OCI-LY1 (cell line): ENCODE data around the gene AQP5.
A peak's percentile ranks its signal among the peaks of the same experiment; 100 is the strongest.

Source experiments
- H2AFZ ChIP-seq: fragments of 200-600 bp; sonication (generic), shearing (Covaris generic); 2 replicates; pipeline ENCODE4 v1.6.0; 2014; ENCODE audit warnings: antibody characterized with exemption, mild to moderate bottlenecking, low read length
- H3F3A ChIP-seq: fragments of 200-600 bp; sonication (generic), shearing (Covaris generic); 2 replicates; pipeline ENCODE4 v1.6.0; 2014; ENCODE audit warnings: mild to moderate bottlenecking, antibody characterized with exemption, low read length, moderate library complexity; ENCODE audit not compliant: insufficient read depth
- H3K27ac ChIP-seq: fragments of 200-600 bp; sonication (generic); 2 replicates; pipeline ENCODE4 v1.5.1; 2014; ENCODE audit warnings: low read length, mixed run types, mild to moderate bottlenecking, low read depth; ENCODE audit not compliant: poor library complexity, severe bottlenecking
- H3K27me3 ChIP-seq: fragments of 200-600 bp; sonication (generic); 2 replicates; pipeline ENCODE4 v1.6.0; 2014; ENCODE audit warnings: antibody characterized with exemption, mild to moderate bottlenecking, low read length, moderate library complexity; ENCODE audit not compliant: insufficient read depth
- H3K36me3 ChIP-seq: fragments of 200-600 bp; sonication (generic); 2 replicates; pipeline ENCODE4 v1.6.1; 2014; ENCODE audit warnings: mild to moderate bottlenecking, antibody characterized with exemption, low read length, moderate library complexity, mixed read lengths; ENCODE audit not compliant: insufficient read depth
- H3K4me1 ChIP-seq: fragments of 200-600 bp; sonication (generic); 2 replicates; pipeline ENCODE4 v1.5.1; 2014; ENCODE audit warnings: mild to moderate bottlenecking, low read length, moderate library complexity; ENCODE audit not compliant: insufficient read depth, severe bottlenecking
- H3K4me2 ChIP-seq: fragments of 200-600 bp; sonication (generic), shearing (Covaris generic); 2 replicates; pipeline ENCODE4 v1.6.1; 2014; ENCODE audit warnings: low read length
- H3K4me3 ChIP-seq: fragments of 200-600 bp; sonication (generic); 2 replicates; pipeline ENCODE4 v1.5.1; 2014; ENCODE audit warnings: low read length, low read depth, mild to moderate bottlenecking, mixed read lengths; ENCODE audit not compliant: poor library complexity, severe bottlenecking
- H3K79me2 ChIP-seq: fragments of 200-600 bp; shearing (Covaris generic); 2 replicates; pipeline ENCODE4 v1.6.1; 2016; ENCODE audit warnings: mixed run types, low read length, mixed read lengths; ENCODE audit not compliant: insufficient read depth
- H3K9ac ChIP-seq: fragments of 200-600 bp; sonication (generic), shearing (Covaris generic); 2 replicates; pipeline ENCODE4 v1.6.1; 2014; ENCODE audit warnings: mild to moderate bottlenecking, low read length, mixed read lengths
- H3K9me2 ChIP-seq: fragments of 200-600 bp; sonication (generic), shearing (Covaris generic); 2 replicates; pipeline ENCODE4 v1.6.1; 2014; ENCODE audit warnings: low read depth, mild to moderate bottlenecking, low read length, mixed read lengths
- H3K9me3 ChIP-seq: fragments of 200-600 bp; shearing (Covaris generic); 2 replicates; pipeline ENCODE4 v1.6.1; 2014; ENCODE audit warnings: low read length, mixed read lengths
- H4K20me1 ChIP-seq: fragments of 200-600 bp; sonication (generic), shearing (Covaris generic); 2 replicates; pipeline ENCODE4 v1.6.0; 2016; ENCODE audit warnings: mild to moderate bottlenecking, low read length; ENCODE audit not compliant: insufficient read depth
- EZH2 ChIP-seq: fragments of 200-600 bp; sonication (generic), shearing (Covaris generic); IDR thresholded peaks from 2 replicates; pipeline ENCODE4 v1.8.0; 2017; ENCODE audit warnings: borderline replicate concordance, mixed run types, mild to moderate bottlenecking, antibody characterized with exemption, low read length, moderate library complexity, mixed read lengths
- TF ChIP-seq, protein P1 (sequence below): fragments of 200-600 bp; sonication (generic), shearing (Covaris generic); IDR thresholded peaks from 2 replicates; pipeline ENCODE4 v1.5.1; 2017; ENCODE audit warnings: mild to moderate bottlenecking, antibody characterized with exemption, low read length, moderate library complexity, mixed read lengths

AQP5 gene

GRCh38 chr12:49973361-49973830 lies 11.7 kb downstream of the AQP5 start:
- H3K4me2 ChIP-seq: no peak overlapping the region
- no peaks in the 10 kb centered on the region for H3K4me1 ChIP-seq
- no peaks in the 10 kb centered on the region for H3F3A ChIP-seq
- no peaks in the 10 kb centered on the region for H3K79me2 ChIP-seq
- H3K27me3 ChIP-seq: no peaks in the 10 kb centered on the region
- H3K9me2 ChIP-seq: no peaks in the 10 kb centered on the region
- TF ChIP-seq, protein P1, sequence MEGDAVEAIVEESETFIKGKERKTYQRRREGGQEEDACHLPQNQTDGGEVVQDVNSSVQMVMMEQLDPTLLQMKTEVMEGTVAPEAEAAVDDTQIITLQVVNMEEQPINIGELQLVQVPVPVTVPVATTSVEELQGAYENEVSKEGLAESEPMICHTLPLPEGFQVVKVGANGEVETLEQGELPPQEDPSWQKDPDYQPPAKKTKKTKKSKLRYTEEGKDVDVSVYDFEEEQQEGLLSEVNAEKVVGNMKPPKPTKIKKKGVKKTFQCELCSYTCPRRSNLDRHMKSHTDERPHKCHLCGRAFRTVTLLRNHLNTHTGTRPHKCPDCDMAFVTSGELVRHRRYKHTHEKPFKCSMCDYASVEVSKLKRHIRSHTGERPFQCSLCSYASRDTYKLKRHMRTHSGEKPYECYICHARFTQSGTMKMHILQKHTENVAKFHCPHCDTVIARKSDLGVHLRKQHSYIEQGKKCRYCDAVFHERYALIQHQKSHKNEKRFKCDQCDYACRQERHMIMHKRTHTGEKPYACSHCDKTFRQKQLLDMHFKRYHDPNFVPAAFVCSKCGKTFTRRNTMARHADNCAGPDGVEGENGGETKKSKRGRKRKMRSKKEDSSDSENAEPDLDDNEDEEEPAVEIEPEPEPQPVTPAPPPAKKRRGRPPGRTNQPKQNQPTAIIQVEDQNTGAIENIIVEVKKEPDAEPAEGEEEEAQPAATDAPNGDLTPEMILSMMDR: no peak
- no peak for TF ChIP-seq EZH2
- H3K9me3 ChIP-seq: no peaks in the 10 kb centered on the region
- H3K27ac ChIP-seq: no peak overlapping the region
- H3K9ac ChIP-seq: no peak overlapping the region
- no peaks in the 10 kb centered on the region for H4K20me1 ChIP-seq
- no peak overlapping the region for H3K4me3 ChIP-seq
- H3K36me3 ChIP-seq: no peaks in the 10 kb centered on the region
- H2AFZ ChIP-seq: no peak overlapping the region

GRCh38 chr12:49974231-49974675 lies 12.6 kb downstream of the AQP5 start:
- no peak for TF ChIP-seq EZH2
- TF ChIP-seq, protein P1: peak; percentile 14; the same call in 1 of the 2 replicates
- Histone ChIP-seq H3K36me3 (no peaks in the 10 kb centered on the region), H2AFZ (no peak overlapping the region), H3K27me3 (no peaks in the 10 kb centered on the region), H3K4me3 (no peak overlapping the region), H3K4me1 (no peaks in the 10 kb centered on the region), H3K9me3 (no peaks in the 10 kb centered on the region), H3F3A (no peaks in the 10 kb centered on the region), H3K27ac (no peak overlapping the region), H3K4me2 (no peak overlapping the region), H3K9ac (no peak overlapping the region), H3K79me2 (no peaks in the 10 kb centered on the region), H3K9me2 (no peaks in the 10 kb centered on the region), H4K20me1 (no peaks in the 10 kb centered on the region)

- H3K79me2 ChIP-seq: no peaks in the 10 kb centered on the region
- no peaks in the 10 kb centered on the region for H3K9me3 ChIP-seq
- no peaks in the 10 kb centered on the region for H3K27me3 ChIP-seq
- H3K9me2 ChIP-seq: no peaks in the 10 kb centered on the region
- H3K27ac ChIP-seq: no peak overlapping the region
- no peak overlapping the region for H3K9ac ChIP-seq
- no peak overlapping the region for H3K4me2 ChIP-seq
- no peaks in the 10 kb centered on the region for H3K36me3 ChIP-seq
- H4K20me1 ChIP-seq: no peaks in the 10 kb centered on the region
- no peaks in the 10 kb centered on the region for H3K4me1 ChIP-seq
- TF ChIP-seq EZH2: no peak
- TF ChIP-seq, protein P1: no peak
- no peaks in the 10 kb centered on the region for H3F3A ChIP-seq
- H2AFZ ChIP-seq: no peak overlapping the region
- no peak overlapping the region for H3K4me3 ChIP-seq
Observed at GRCh38 chr12:49974677-49975317, 13.1 kb downstream of the AQP5 start.
